A172 (cell line): ENCODE data around the gene GLYATL1B. TPM values are rescaled to one million over a fixed set of nuclear protein-coding genes. Genes with fewer than 3 reads are reported as not detected.
"Not testable (repeated sequence)": the region's sequence is repeated elsewhere in the genome, so short reads cannot be mapped to it uniquely, and the experiment has no call there.

ENCODE experiments used
- DNase-seq: peaks from one replicate; pipeline ENCODE4 v3.0.0-alpha.2; 2015; ENCODE audit warnings: low spot score
- total RNA-seq: library from RNA; depleted of rRNA; stranded (reverse); fragments of >200 nt; shearing (Covaris generic); gene quantifications from 2 replicates; pipeline ENCODE4 v1.2.3, GENCODE V29; 2014

GLYATL1B gene
- total RNA-seq, 1 experiment from 2014 or later: not detected

DNA sequence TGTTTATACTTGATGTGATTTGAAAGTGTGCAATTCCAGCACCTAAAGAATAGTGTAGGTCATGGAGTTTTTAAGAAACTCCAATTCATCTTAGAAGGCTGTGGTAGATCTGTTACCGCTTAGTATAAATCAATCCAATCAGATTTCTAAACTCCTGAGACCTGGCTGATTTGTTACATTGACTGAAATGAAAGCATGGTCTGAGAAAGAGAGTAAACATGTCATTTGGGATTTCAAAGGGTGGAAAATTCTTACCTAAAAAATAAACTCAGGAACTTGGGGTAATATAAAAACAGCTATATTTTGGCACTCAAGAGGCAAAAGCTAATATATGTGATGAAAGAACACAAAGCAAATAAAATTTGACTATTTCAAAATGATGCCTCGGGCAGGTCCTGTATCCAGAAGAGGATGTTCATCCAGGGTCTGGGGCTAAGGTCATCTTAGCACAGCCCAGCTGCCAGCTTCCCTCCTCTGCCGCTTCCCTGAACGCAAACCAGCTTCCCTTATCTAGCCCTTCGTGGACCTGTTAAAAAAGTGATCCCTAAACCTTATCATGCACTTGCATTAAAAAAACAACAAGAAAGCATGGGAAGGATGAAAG is 10.0 kb downstream of the GLYATL1B start:
- DNase-seq: not testable (repeated sequence)

DNA sequence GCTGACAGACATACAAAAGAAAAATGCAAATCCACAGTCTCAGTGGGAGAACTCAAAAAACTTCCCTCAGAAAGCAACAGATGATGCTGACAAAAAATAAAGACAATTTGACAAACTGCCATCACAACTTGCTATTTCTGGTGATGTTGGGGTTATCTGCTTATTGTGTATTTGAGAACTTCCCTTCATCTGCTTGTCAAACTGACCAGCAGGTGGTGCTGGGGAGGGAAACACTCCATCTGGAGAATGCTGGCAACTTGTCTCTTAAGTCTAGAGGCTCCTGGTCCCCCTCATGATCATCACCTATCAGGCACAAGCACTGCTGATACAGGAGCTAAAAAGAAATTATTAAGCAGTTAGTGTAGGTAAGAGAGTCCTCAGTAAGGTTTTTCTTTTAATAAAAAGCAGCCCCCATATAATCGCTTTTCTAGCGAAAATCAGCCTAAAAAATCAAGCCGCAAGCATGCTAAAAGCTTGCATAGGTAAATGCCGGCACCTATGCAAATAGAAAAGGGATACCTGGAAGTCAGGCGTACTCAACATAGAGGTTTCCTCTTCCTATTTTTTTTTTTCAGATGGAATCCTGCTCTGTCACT is 11.1 kb downstream of the GLYATL1B start:
- peak; percentile 40 for DNase-seq

DNA sequence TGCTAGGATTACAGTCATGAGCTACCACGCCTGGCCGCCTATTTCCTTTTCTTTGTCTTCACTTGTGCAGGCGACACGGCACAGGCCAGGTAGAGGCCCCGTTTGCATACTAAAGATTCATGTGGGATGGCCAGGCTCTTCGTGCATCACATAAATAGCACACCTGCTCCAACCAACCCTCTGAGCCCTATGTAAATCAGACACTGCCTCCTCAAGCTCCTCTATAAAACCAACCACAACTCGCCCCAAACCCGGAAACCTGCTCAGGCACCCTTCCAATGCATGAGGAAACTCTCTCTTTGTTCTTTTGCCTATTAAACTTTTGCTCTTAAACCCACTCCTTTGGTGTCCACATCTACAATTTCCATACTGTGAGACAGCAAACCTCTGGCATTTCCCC is 11.8 kb downstream of the GLYATL1B start:
- DNase-seq: not testable (repeated sequence)

DNA sequence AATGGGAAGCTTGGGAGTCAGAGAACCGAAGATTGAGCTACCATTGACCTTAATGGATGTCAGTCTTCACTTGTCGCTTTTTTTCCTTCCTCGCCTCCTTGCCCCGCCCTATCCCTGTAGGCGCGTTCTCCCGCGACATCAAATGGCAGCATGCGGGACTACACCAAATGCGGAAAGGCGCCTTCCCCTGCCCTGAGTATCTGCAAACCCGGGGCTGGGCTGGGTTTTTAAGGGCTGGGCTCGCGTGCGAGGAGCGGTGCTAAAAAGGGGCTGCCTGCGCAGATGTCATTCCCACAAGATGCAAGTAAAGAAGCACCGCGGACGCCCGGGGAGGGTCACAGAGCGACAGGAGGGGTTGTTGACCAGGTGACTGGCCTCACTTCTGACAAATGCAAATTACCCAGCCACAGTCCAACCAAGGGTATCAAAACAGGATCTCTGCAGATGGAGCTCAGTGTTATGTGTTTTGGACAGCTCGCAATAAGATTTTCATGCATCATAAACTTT is 16.2 kb downstream of the GLYATL1B start:
- no peak for DNase-seq

DNA sequence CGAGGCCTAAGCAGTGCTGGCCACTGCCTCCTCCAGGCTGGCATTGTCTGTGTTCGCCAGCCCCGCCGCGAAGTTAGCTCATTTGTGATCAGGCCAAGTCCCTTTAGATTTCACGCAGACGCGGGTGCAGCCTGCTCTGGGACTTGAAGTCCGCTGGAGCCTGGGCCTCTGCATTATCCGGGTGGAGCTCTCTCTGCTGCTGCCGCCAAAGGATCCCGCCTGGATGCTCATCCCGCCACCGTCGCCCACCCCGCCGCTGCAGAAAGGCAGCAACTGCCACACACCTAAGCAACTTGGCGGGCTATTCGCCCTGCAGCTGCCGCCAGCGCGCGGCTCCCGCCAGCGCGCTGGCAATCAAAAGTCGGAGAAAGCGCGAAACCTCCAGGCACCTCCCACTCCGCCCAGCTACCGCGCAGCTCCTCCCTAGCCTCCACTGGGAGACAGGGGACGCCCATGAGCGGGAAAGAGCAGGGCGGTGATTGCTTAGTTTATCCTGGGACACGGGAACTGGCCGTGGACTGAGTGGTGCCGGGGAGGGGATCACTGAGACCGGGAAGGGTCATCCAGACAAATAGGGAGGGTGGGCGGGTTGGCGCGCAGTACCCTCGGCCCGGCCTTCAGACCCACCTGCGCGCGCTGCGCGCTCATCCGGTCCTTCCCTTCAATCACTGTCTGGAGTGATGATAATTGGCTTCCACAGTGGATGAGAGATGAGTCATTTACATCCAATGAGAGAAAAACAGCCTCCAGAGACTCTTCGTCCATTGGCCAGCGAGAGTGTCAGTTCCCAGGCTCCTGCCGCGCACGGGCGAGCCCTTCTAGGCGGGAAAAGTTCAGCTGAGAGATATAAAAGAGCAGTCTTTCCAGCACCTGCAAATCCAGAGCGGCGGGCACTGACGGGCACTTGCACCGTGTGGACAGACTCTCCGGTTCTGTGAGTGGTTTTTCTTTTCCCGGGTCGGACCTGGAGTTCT is 20.5 kb downstream of the GLYATL1B start, which contains the start of gene FAM111B:
TSS of gene FAM111B (plus strand) at position 875 of the 974 bp plus-strand sequence. CDS start 2,389 bp downstream, outside the sequence.
- peak; percentile 92 for DNase-seq

DNA sequence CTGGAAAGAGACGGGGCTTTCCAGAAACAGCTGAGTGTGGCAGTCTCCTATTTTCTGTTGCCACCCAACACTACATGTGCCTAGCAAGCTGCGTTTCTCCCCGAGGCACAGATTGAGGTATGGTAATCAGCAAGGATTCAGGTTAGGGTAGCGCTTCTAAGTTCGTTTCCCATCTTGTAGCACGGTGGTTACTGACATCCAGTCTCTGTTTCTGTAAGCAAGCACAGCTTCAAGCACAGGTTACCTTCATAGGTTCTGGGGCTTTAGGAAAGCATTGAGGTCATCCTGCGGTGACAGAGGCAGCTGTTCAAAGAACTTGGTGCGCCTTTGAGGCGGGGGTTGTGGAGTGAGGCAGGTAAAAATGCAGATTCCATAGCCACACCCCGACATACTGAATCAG is 21.6 kb downstream of the GLYATL1B start:
- not testable (repeated sequence) for DNase-seq

DNA sequence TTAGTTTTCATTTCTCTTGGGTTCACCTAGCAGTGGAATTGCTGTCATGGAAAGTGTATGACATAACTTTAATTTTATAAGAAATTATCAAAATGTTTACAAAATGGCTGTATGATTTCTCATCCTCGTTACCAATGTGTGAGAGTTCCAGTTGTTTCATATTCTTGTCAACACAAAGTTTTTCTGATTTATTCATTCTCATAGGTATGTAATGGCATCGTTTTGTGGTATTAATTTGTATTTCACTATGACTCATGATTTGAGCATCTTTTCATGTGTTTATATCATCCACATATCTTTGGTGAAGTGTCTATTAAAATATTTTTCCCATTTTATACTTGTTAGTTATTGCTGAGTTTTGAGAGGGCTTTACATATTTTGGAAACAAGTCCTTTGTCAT is 26.4 kb downstream of the GLYATL1B start:
- no peak for DNase-seq

DNA sequence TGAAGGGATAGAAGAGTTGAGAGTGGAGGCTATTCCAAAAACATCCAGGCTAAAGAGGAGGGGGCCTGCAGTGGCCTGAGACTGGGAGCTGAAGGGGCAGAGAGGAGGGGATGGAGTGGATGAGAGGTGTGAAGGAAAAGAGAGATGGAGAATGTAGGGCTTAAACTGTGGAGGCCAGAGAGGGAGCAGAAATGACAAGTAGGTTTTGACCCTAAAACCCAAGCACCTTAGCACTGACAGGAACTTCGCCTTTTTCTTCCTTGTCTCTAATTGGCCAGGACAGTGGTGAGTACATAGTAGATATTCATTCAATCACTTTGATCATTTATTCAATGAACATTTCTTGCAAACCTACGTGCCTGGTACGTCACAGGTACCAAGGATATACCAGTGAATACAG is 28.2 kb downstream of the GLYATL1B start:
- no peak for DNase-seq

DNA sequence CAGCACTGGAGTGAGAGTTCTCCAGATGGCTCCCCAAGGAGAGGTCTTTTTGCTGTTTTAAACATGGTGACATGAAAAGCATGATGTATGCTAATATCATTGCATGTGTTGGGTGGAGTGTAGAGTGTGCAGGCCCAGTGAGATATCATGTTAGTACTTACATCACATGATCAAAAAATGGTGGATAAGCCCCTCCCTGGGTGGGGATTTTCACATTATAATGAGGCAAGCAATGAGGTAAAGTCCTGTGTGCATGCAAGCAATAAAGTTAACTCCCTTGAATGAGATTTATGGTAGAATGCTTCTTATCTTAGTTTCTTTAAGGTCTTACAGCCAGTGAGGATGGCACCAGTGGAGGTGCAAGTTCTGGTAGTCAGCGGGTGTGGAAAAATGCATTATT is 29.4 kb downstream of the GLYATL1B start:
- DNase-seq: no peak

DNA sequence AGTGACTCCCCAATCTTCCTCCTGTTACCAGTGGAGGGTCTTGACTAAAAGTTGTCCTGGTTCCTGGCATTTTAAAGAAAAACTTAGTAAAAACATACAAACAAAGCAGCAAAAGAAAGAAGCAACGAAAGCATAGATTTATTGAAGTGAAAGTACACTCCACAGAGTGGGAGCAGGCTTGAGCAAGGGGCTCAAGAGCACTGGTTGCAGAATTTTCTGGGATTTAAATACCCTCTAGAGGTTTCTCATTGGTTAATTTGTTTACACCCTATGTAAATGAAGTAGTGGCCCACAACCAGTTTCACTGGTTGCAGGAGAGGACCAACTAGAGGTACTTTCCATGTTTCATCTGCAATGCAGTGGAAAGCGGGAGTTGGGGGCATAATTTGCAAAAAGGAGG is 31.7 kb downstream of the GLYATL1B start:
- DNase-seq: no peak

DNA sequence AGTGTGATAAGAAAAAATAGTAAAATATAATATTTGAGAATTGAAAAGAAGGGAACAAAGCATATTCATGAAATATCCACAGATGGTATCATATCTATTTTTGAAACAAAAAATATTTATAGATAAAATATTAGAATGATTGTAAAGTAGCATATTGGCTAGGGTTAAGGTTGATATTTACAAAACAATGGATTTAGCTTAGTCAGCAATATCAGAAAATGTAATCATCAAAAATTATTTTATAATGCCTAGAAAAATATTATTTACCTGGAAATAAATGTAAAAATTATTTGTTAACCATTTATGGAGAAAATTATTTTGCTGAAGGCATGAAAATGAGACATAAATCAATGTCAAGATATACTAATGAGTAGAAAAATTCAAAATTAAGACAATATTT is 33.7 kb downstream of the GLYATL1B start:
- DNase-seq: no peak

DNA sequence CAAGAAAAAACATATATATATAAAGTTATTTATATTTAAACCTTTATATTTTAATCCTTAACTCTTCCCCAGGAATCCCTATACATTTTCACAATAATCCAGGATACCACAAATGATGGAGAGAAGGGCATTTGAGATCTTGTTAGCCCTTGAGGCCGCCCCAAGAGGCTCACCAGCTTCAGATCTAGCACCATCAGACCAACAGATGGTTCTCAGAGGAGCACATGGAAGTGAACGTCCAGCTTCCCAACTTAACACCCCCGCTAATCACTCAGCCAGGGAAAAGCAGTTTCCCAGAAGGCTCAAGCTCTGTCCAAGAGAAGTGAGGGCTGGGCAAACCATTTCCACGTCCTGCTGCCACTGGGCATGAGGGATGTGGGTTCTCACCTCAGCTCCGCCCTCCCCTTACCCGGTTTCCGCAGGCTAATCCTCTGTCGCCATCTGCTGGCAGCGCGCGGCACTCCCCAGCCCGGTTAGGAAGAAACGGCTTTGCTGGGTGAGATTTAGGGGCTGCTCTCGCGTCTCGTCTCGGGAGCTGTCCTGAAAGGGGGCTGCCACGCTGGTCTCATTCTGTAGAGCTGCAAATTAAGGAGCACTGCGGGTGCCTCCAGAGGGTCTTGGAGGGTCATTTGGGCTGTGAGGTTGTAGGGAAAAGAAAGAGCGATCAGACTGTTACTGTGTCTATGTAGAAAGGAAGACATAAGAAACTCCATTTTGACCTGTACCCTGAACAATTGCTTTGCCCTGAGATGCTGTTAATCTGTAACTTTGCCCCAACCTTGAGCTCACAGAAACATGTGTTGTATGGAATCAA is 49.7 kb downstream of the GLYATL1B start:
- DNase-seq: peak; percentile 59

DNA sequence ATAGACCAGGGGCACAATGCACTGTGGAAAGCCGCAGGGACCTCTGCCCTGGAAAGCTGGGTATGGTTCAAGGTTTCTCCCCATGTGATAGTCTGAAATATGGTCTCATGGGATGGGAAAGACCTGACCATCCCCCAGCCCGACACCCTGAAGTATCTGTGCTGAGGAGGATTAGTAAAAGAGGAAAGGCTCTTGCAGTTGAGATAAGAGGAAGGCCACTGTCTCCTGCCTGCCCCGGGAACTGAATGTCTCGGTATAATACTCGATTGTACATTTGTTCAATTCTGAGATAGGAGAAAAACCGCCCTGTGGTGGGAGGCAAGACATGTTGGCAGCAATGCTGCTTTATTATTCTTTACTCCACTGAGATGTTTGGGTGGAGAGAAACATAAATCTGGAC is 50.4 kb downstream of the GLYATL1B start:
- not testable (repeated sequence) for DNase-seq

DNA sequence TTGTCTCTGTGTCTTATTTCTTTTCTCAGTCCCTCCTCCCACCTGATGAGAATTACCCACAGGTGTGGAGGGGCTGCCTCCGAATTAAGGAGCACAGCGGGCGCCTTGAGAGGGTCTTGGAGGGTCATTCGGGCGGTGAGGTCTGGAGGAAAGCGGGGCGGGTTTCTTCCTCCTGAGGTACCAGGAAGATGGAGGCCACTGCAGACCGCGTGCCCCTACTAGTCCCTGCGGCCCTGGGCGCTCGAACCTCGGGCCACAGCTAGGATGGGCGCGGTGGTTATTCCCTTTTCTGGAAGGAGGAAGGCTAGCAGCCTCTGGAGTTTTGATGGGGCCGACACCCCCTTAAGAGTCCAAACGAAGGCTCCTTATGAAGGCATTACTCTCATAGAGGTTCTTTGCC is 51.1 kb downstream of the GLYATL1B start:
- DNase-seq: no peak

DNA sequence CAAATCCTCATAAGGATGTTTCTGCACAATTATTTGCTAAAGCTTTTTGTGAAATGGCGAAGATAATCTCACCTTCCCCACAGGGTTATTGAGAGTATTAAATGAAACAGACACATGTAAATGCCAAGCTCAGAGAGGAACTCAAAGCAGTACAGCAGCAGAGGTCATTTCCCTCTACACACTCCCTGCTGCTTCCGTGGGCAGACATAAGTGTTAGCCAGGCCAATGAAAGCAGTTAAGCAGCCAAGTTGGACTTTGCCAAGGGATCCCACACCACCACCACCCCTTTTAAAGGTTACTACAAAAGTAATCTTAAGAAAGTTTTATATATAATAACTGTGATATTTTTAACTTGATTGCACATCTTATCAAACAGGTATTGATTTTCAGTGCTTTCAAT is 52.5 kb downstream of the GLYATL1B start:
- DNase-seq: no peak

DNA sequence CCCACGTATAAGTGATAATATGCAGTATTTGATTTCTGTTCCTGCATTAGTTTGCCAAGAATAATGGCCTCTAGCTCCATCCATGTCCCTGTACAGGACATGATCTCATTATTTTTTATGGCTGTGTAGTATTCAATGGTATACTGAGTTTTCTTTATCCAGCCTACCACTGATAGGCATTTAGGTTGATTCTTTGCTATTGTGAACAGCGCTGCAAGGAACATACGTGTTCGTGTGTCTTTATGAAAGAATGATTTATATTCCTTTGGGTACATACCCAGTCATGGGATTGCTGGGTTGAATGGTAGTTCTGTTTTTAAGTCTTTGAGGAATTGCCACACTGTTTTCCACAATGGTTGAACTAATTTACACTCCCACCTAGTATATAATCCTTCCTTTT is 55.1 kb downstream of the GLYATL1B start:
- no peak for DNase-seq

DNA sequence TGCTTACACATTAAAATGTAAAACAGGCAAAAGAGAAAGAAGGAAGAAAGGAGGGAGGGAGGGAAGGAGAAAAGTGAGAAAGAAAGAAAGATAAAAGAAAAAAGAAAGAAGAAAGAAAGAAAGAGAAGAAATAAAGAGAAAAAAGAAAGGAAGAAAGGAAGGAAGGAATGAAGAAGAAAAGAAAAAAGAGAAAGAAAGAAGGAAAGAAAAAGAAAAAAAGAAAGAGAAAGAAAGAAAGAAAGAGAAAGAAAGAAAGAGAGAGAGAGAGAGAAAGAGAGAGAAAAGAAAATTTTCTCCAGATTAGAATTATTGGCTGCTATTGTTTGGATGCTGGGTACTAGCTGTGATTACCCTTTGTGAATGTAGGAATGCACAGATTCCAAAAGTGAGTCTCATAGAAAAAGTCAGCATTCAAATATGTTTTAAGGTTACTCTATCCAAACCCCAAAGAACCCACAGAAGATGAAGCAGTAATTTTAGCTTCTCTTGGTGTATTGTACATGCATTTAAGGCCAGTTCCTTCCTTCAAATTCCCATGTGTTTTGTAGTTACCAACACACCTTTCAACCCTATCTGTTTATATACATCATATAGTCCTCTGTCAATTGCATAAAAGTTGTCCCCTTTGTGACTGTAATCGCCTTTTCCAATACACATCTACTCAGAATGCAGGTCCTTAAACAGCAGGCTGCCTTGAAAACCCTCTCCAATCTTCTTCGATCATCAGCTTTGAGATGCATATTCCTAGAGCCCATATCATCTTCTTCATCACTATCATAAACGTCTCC is 55.8 kb downstream of the GLYATL1B start:
- peak; percentile 14 for DNase-seq

DNA sequence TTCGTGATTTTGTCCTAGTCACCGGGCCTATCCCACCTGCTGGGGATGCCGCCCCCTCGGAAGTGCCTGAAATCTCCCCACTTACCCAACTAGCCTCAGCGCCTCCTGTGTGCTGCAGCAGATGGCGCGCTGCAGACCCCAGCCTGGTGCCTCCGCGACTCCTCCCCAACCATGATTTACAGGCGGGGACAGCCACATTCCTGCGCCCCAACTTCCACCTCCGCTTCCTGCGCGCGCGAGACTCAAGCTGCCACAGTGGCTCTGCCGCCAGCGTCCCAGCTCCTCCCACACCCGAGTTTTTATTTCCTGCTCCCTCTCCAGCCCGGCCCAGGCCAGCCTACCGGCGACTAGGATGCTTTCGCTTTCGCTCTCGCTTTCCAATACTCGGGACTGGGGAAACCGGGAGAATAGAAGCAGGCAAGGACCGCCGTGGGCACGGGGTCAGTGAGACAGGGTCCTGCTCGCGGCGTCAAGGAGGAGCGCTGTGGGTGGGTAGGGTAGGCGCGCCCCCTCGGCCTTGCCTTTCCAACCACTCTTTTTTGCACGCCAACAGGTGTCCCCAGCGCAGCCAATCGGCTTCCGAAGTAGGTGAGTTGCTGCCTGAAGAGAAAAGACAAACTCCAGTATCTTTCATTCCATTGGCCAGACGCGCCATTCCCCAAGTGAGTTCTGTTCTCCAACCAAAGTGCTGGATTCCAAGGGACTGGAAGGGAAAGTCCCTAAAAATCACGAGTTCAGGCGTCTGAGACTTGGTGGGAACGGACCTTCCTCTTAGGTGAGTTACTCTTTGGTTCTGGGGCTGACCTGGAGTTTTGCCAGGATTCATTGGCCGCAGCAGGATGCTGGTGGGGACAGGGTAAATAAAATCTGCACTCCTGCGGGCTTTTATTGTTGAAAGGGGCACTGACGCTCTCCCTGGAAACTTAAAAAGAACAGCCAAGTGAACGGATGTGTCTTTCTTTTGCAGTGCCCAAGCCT is 56.7 kb downstream of the GLYATL1B start, which contains the start of gene FAM111A:
TSS of gene FAM111A (plus strand) at position 327 of the 978 bp plus-strand sequence. CDS start 6,017 bp downstream, outside the sequence.
- peak; percentile 90 for DNase-seq

DNA sequence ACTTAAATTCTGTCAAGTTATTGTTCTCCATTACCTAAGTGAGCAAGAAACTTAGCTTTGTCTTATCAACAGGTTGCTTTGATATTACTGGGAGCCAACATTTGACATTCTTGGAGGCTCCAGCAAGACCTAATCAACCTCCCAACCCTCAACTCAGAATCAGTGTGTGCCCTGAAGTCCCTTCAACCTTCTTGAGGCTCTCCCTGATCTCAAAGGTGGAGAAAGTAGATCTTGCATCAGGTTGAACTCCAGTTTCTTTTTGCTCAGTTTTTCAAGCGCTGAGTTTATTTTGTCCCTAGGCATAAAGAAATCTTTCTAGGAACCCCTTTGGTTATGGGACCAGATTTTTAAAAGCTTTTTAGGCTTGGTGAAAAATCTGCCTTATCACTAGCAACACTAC is 58.0 kb downstream of the GLYATL1B start:
- no peak for DNase-seq
